GM19397 (cell line): ENCODE results near the gene JAM3.

Source experiments
- ATAC-seq: cut with Tn5 transposase; IDR thresholded peaks from one replicate; pipeline ENCODE4 v1.9.1; 2021; ENCODE audit warnings: mild to moderate bottlenecking, moderate library complexity; ENCODE audit not compliant: unreplicated experiment

Gene JAM3

DNA sequence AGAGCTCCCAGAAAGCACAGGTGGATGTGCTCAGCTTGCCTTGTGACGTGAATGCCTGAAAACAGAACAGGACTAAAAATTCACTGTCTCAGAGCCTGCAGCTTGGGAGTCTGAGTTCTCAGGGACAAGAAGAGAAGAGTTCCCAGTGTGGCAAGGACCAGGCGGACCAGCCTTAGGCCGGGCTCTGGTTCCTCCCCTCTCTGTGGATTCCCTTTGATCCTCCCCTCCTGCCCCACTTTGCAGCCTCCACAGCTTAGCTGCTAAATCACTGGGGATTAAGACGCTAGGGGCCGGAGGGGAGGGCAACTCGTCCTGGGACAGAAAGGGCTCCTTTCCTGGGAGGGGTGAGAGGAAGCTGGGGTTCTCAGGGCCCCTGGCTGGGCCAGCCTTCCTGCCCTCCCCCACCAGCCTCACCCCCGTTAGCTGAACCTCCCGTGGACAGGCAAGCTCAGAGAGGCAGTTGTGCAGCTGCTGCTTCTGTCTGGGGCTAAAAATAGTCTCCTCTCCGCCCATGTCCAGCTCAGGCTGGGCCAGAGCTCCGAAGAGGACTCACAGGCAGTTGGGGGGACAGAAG is 29.9 kb upstream of the JAM3 start:
- ATAC-seq = no peak

DNA sequence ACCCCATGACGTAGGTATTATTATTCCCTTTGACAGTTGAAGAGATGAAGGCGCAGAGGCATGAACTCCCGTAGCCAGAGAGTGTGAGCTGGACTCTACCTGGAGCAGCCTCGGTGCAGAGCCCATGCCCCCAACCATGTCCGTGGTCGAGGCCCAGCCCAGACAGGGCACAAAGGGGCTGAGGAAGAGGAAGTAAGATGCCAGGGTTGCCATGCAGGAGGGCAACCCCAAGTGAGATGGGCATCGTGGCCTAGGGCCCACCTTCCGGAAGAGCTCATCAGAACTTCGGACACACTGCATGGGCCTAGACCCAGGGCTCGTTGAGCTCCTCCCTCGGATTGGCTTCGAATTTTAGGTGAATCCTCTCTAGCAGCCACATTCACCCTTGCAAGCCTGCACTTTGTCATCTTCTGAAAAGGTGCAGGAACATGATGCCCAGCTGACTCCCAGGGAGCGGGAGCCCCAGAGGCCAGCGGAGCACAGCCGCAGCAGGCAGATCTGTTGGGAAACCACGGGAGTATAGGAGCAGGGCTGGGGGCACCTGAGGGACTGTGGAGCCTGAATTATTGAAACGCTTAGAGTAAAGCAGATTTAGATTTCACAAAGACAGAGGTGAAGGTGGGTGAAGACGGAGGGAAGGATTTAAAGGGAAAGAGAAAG is 29.0 kb upstream of the JAM3 start:
- no peak for ATAC-seq

DNA sequence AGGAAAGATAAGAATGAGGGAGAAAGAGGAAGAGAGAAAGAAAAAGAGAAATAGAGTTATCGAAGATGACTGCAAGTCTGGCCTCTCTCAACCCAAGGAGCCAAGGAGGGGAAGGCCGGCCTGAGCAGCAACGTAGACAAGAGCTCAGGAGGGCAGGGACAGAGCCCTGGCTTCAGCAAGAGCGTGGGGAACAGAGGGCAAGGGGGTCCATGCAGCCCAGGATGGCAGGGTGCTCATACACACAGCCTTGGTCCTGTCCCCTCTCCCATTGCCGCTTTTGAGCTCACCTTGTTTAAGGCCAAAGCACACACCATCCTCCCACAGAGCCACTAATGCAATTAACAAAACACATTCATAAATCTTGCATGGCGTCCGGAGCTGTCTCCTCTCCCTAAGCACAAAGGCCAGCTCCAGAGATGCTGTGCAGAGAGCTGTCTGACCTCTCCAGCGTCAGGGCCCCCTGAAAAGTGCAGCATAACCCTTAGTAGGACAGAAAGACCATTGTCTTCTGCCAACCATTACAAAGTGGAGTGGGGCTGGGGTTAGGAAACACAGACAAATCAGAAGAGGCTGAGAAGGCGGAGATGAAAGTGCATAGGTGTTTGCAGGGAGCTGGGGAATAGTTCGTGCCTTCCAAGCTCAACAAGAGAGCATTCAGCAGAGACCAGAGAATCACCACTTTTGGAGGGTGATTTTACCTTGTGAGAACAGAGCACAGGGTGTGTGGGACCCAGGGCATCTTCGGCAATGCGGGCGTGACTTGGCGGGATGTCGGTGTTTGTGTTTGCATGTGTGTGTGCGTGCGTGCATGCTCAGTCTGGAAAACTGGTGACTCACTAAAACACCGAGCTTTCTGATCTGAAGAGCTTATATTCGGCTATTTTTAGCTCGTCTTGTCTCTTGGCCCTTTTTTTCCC is 28.2 kb upstream of the JAM3 start:
- ATAC-seq = no peak

DNA sequence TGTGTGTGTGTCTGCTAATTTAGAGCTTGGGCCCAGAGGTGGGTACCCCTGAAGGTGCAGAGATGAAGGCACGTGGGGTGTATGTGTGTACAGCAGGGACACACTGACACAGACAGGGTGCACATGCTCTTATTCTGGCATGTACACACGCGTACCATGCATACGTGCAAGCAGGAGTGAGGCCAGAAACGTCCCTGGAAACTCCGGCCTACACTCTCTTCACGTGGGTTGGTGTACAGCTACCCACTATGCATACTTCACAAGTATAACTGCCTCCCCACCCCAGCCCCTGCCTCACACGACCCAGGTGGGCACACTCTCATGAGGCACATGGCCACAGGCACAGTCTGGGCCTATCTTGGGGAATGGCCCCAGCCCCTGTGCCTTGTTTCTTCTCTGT is 27.5 kb upstream of the JAM3 start:
- ATAC-seq = no peak

DNA sequence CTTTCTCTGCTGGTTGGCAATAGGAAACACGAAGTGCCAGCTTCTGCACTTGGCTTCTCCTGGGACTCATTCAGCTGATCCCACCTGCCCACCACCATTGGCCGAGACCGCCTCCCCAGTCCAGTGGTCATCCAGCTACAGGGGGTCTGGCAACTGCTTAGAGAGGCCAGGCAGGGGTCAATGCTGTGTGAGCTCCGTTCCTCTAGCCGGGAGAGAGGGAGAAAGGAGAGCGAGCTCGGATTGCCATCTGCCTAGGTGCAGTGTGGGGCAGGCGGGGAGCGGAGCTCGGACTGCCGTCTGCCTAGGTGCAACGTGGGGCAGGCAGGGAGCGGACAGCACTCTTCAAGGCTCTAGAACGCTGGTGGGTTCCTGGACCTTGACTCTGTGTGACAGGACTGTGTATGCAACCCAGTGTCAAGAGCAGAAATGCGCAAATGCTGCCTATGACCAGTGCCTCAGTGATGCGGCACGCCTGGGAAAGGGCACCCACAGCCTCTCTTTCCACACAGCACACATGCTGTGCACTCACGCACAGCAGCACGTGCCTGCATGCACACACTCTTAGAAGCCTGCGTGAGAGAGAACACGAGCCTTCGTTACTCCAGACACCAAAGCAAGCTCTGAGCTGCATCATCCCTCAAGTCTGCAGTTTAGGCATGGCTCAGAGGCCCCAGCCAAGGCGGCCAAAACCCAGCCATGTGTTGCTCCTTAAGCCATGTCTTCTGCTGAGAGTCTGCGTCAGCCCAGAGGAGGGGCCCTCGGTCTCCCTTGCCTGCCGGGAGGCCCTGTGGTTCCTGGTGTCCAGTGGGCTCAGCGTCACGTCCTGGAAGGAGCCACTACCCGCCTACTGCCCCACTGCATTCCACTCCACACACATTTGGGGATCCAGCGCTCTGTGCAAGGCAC is 26.8 kb upstream of the JAM3 start:
- no peak for ATAC-seq

DNA sequence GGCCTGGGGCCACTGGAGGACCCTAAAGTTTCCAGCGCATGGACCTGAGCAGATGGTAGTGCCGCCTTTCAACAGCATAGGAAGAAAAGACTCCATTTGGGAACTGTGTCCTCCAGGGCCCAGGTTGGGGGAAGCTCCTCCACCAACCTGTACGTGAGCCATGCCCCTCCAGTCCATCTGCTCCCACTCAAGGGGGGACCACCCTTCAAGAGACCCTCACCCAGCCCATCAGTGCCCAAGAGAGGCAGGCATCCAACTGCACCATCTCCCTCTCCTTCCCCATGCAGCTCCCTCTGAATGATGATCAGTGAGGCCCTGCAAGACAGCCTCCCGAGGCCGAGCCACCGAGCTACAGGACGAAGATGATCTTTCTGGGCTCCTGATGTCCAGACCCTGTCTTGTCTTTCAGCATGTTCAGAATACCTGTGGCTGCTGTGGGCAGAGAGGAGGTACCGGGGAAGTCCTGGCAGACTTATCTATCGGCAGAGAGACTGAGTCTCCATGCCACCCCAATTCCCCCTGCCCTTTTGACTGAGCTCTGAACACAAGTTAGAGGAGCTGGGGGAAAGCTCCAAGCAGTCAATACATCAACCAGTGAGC is 25.0 kb upstream of the JAM3 start:
- ATAC-seq = no peak

DNA sequence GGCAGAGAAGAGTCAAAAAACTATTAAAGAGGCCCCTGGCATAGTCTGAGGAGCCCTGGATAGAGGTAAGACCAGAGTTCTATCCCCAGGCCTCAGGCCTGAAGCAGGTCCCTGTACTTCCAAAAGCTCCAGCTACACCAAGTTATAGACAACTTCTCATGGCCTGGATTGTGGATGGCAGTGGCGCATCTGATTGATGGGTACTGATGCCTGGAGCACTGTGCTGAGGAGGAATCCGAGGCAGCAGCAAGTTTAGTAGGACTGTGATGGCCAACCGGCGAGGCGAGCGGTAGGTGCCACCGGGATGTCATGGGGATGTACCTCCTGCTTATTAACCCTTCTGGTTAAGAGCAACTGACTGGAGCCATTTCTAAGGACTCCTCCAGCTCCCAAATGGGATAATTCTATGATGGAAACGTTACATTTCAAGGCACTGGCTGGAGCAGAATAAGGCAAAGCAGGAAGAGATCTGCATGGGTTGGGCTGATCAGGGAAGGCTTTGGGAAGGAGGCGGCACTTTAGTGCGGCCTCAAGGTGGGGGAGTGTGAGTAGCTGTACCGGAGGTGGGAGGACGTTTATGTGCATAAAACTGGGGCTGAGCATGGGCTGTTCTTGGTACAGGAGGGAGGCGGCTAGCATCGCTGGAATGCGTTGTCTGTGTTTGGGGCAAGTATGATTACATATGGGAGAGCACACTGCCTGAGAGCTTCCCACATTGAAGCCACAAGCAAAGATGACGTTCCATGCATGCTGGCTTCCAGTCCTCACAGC is 24.2 kb upstream of the JAM3 start:
- no peak for ATAC-seq

DNA sequence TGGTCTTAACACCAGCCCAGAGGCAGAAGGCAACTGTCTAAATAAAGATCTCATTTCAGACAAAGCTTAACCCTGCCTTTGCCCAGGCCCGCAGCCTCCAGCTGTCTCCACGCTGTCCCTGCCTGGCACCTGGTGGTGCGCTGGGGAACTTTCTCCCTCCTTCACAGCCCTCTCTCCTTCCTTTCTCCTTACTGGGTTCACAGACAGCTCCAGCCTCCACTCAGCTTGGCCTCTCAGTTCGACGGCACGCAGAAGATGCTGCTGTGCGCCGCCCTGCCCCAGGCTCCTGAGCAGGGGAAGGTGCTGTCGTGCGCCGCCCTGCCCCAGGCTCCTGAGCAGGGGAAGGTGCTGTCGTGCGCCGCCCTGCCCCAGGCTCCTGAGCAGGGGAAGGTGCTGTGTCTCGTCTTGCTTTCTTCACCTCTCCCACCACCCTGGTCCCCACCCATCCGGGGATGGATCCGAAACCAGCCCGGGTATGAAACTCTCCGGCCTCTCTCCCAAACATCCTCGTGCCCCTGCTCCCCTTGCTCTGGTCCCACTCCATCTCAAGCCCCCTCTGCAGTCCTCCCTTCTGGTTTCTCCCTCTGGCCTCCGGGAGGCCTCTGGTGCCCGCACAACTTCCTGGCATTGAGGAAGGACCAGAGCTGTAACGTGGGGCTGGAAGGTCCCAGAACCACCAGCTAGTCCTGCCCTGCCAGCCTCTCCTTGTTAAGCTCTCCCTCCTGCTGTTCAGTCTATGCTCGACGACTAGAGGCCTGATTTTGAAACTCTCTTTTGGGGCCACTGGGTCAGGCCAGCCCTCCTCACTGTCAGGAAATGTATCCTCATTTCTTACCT is 22.9 kb upstream of the JAM3 start:
- ATAC-seq = no peak

DNA sequence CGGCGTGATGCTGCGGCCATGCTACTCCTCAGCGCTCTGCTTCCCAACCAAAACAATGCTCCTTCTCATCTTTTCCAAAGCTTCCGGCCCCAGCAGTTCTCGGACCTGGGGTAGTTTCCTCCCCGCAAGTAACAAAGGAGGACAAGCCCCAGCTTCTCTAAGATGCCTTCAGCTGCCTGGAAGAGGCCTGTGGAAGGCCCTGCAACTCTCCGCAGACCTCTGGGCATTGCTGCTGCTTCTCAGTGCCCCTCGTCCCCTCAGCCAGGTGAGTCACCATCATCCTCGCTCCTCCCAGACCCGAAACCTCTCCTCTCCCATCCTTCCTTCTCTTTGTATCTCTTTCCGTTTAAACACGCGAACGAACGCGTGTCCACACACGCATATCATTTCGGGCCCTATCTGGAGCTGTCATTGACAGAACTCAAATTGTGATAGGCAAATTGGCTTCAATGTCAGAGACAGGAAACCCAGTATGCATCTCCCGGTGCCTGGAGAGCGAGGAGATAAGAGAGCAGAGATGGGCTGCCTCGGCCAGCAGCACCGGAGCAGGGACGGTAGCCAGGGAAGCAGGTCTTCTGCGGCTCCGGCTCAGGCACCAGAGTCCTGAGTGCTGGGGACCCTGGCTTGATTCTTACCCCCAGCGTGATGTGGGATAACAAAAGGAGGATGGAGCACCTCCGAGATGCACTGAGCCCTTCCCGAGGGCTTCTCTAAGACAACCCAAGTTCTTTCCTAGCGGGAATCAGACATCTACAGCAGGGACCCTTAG is 22.0 kb upstream of the JAM3 start:
- no peak for ATAC-seq

DNA sequence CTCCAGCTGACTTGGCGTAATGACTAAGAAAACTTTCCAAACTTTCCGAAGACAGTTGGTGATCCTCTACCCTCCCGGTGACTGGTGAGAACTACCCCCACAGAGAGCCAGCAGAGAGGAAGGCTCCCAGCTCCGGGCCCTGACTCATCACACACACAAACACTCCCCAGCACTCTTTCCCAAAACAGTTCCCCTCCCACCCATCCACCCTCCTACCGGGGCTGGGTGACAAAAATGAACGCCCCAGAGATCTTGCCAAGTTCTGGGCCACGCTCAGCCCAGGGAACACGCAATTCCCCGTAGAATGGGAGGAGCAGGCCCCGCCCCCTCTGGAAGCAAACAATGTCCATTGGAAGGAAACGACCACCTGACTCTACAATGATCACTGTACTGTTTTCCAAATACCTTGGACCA is 21.3 kb upstream of the JAM3 start:
- no peak for ATAC-seq

DNA sequence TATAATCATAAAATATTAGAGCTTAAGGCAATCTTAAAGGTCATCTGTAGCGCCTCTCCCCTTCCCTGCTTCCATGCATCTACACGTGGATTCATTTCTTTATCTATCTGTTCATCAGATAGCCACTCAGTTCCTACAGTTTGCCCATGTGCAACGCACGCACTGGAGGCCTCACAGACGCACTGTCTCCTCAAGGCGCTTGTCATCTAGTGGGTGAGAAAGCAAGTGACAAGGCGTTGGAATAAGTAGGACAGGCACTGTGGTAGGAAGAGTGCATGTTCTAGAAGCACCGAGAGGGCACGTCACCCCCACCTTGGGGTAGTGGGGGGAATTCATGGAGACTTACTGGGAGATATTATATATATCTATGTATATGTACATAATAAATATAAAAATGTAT is 20.8 kb upstream of the JAM3 start:
- ATAC-seq = no peak

DNA sequence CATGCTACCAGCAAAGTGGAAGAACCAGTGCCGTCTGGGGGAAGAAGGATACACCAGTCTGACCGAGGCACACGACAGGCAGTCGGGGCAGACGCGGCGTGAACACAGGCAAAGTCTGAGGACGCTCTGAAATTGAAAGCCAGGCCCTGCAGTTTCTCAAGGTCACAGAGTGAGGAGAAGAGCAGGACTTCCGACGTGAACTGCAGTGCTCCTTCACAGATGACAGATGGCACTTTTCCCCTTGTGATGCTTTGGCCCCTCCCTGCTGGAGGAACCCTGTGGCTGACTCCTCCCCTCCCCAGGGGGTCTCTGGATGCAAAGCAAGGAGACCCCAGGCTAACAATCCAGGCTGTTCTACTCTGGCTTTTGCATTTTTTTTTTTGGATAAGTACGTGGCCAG is 19.6 kb upstream of the JAM3 start:
- ATAC-seq = no peak

DNA sequence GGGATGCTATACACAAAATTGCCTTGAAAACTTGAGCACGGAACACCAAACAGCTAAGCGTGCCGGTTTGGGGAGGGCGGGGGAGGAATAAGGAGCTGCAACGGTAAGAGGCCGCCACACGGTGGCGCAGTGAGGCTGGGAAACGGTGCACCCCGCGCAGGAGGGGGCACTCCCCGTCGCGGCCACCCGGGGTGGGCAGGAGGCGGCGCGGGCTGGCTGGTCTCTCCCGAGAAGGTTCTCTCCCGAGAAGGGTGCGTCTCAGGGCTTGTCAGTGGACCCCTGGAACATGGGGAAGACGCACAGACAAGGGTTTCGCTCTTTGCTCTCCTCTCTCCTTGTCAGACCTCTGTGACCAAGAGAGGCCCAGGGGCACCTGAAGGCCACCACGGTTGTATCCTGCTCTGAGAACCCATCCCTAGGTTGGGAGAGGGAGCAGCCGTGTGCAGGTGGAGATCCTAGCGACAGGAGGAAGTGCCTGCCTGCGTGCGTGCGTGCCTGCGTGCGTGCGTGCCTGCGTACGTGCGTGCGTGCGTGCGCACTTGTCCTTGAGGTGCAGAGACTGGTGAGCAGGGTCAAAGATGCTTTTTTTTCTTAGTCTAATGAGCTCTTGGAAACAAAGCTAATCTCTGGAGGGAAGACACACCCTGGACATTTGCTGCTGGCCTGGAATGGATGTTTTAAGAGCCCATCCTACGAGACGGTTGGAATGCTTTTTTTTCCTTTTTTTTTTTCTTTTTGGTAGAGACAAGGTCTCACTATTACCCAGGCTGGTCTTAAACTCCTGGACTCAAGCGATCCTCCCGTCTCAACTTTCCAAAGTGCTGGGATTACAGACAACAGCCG is 18.1 kb upstream of the JAM3 start:
- peak; percentile 86 for ATAC-seq

DNA sequence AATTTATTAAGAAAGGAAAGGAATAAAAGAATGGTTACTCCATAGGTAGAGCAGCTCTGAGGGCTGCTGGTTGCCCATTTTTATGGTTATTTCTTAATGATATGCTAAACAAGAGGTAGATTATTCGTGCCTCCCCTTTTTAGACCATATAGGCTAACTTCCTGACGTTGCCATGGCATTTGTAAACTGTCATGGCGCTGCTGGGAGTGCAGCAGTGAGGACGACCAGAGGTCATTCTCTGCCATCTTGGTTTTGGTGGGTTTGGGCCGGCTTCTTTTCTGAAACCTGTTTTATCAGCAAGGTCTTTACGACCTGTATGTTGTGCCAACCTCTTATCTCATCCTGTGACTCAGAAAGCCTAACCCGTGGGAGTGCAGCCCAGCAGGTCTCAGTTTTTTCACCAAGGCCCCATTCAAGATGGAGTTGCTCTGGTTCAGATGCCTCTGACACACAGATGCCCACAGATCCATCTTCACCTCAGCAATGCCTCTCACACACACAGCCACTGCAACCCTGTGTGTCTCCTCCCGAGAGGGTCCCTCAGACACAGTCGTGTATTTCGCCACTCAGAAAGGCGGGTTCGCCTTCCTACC is 16.4 kb upstream of the JAM3 start:
- no peak for ATAC-seq

DNA sequence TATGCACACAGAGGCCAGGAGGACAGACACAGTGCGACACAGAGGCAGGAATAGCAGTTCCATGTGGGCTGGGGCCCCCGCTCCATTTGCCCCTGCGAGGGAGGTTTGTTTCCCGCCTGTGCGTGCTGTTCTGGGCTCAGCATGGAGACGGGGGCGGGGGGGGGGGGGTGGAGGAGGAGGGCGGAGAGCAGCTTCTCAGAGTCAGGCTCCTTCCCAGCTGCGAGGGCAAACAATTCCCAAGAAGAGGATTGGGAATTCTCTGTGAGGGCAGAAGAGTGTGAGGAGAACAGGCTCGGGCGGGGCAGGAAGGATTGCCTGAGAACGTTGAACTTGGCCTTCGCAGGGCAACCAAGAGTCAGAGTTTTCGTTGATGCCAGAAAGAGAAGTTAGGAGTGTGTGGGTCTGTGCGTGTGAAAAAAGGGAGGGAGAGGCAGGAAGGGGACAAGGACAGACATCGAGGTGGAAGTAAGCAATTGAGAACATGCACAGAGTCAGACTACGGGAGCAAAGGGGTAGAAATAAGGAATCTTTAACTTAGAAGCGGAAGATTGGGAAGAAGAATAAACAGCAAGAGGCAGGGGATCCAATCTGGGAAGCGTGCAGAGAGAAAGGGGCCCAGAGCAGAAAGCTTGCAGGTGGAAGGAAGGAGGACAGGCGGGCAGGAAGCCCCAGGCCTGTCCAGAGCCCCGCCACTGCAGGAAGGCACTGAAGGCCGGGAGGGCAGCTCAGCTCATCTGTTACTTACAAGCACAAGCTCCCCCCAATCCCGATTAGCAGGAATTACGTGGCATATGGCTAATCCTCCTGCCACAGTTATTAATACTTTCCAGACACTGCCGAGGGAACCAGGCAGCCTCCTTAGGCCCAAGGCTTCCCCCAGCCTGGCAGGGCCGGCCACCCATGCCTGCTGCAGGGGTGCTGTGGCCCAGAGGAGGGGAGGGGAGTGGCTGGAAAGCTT is 15.6 kb upstream of the JAM3 start:
- no peak for ATAC-seq

DNA sequence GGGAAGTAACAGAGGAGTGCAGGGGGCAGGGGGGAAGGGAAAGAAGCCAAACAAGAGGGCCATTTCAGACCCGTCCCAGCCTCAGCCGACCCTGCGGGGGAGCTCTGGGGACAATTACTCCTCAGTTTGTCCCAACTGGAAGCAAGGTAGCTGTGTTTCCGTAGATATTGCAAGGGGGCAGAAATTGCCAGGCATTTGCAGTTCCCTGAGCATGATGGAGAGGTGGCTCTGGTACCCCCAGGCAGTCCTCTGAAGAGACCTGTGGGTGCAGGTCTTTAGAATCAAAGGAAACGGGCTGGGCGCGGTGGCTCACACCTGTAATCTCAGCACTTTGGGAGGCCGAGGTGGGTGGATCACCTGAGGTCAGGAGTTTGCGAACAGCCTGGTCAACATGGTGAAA is 13.8 kb upstream of the JAM3 start:
- no peak for ATAC-seq
